GM19455 (cell line): ENCODE results near the gene JUP.

Experiments used
- ATAC-seq: cut with Tn5 transposase; IDR thresholded peaks from one replicate; pipeline ENCODE4 v1.9.1; 2021; ENCODE audit not compliant: unreplicated experiment

The JUP gene

GRCh38 chr17:41724476-41725050, 61.9 kb downstream of the JUP start:
- ATAC-seq, result no peak

GRCh38 chr17:41723801-41724475, 62.6 kb downstream of the JUP start:
- no peak for ATAC-seq

GRCh38 chr17:41722231-41722630, 64.3 kb downstream of the JUP start:
- no peak for ATAC-seq

GRCh38 chr17:41718287-41718645, 68.2 kb downstream of the JUP start:
- ATAC-seq, result no peak

GRCh38 chr17:41717408-41718286, 68.9 kb downstream of the JUP start:
- ATAC-seq, result no peak

- ATAC-seq, result no peak
Observed at GRCh38 chr17:41711669-41712400, 74.7 kb downstream of the JUP start, which contains the start of gene GAST. Gene GAST, plus strand, starts transcription at chr17:41712331. Its CDS starts 3,106 bp downstream, at chr17:41715437.

- no peak for ATAC-seq
Observed at GRCh38 chr17:41710472-41711090, 75.9 kb downstream of the JUP start.

GRCh38 chr17:41707803-41708669, 78.5 kb downstream of the JUP start:
- no peak for ATAC-seq

GRCh38 chr17:41705271-41705991, 81.1 kb downstream of the JUP start:
- ATAC-seq, result no peak
